Rectal smooth muscle tissue (tissue), 1 donor: ENCODE data around the gene NINJ2.

Source experiments
- H3K27ac ChIP-seq: one replicate; pipeline ENCODE4 v1.7.0; 2013; ENCODE audit warnings: low read depth, low read length, inconsistent platforms
- H3K27me3 ChIP-seq: one replicate; pipeline ENCODE4 v1.7.0; 2013; ENCODE audit warnings: low read length; ENCODE audit not compliant: control insufficient read depth, insufficient read depth
- H3K36me3 ChIP-seq: one replicate; pipeline ENCODE4 v1.7.0; 2013; ENCODE audit warnings: low read length; ENCODE audit not compliant: control insufficient read depth, insufficient read depth
- H3K4me1 ChIP-seq: one replicate; pipeline ENCODE4 v1.7.0; 2013; ENCODE audit warnings: low read length; ENCODE audit not compliant: control insufficient read depth, insufficient read depth
- H3K4me3 ChIP-seq: one replicate; pipeline ENCODE4 v1.7.0; 2013; ENCODE audit warnings: low read length
- H3K9ac ChIP-seq: one replicate; pipeline ENCODE4 v1.7.0; 2013; ENCODE audit warnings: low read length

The NINJ2 gene

GRCh38 chr12:599756-600155, 63.5 kb downstream of the NINJ2 start:
- Histone ChIP-seq H3K27me3 (no peaks in the 10 kb centered on the region), H3K9ac (no peak overlapping the region), H3K36me3 (no peaks in the 10 kb centered on the region), H3K27ac (no peak overlapping the region), H3K4me3 (no peak overlapping the region), H3K4me1 (no peaks in the 10 kb centered on the region)

- Histone ChIP-seq H3K4me1 (no peaks in the 10 kb centered on the region), H3K36me3 (no peaks in the 10 kb centered on the region), H3K4me3 (no peak overlapping the region), H3K9ac (no peak overlapping the region), H3K27me3 (no peaks in the 10 kb centered on the region), H3K27ac (no peak overlapping the region)
Observed at GRCh38 chr12:597926-598568, 65.2 kb downstream of the NINJ2 start.

GRCh38 chr12:593396-594270, 69.6 kb downstream of the NINJ2 start:
- Histone ChIP-seq H3K4me1 (no peaks in the 10 kb centered on the region), H3K27me3 (no peaks in the 10 kb centered on the region), H3K27ac (no peak overlapping the region), H3K36me3 (no peaks in the 10 kb centered on the region), H3K9ac (no peak overlapping the region), H3K4me3 (no peak overlapping the region)

- Histone ChIP-seq H3K4me1 (no peaks in the 10 kb centered on the region), H3K27ac (no peak overlapping the region), H3K9ac (no peak overlapping the region), H3K4me3 (no peak overlapping the region), H3K36me3 (no peaks in the 10 kb centered on the region), H3K27me3 (no peaks in the 10 kb centered on the region)
Observed at GRCh38 chr12:592024-592505, 71.2 kb downstream of the NINJ2 start.

- Histone ChIP-seq H3K27me3 (no peaks in the 10 kb centered on the region), H3K9ac (no peak overlapping the region), H3K4me3 (no peak overlapping the region), H3K36me3 (no peaks in the 10 kb centered on the region), H3K27ac (no peak overlapping the region), H3K4me1 (no peaks in the 10 kb centered on the region)
Observed at GRCh38 chr12:591167-592023, 71.8 kb downstream of the NINJ2 start.

GRCh38 chr12:590206-590750, 73.0 kb downstream of the NINJ2 start:
- Histone ChIP-seq H3K4me3 (no peak overlapping the region), H3K36me3 (no peaks in the 10 kb centered on the region), H3K27me3 (no peaks in the 10 kb centered on the region), H3K27ac (no peak overlapping the region), H3K4me1 (no peaks in the 10 kb centered on the region), H3K9ac (no peak overlapping the region)

GRCh38 chr12:588646-589045, 74.6 kb downstream of the NINJ2 start:
- Histone ChIP-seq H3K36me3 (no peaks in the 10 kb centered on the region), H3K27me3 (no peaks in the 10 kb centered on the region), H3K9ac (no peak overlapping the region), H3K4me3 (no peak overlapping the region), H3K4me1 (no peaks in the 10 kb centered on the region), H3K27ac (no peak overlapping the region)

GRCh38 chr12:588024-588322, 75.3 kb downstream of the NINJ2 start:
- Histone ChIP-seq H3K4me1 (no peaks in the 10 kb centered on the region), H3K27ac (no peak overlapping the region), H3K27me3 (no peaks in the 10 kb centered on the region)

GRCh38 chr12:587132-588023, 75.9 kb downstream of the NINJ2 start:
- no peaks in the 10 kb centered on the region for H3K36me3 ChIP-seq
- no peak overlapping the region for H3K9ac ChIP-seq
- H3K4me1 ChIP-seq: no peaks in the 10 kb centered on the region
- H3K4me3 ChIP-seq: no peak overlapping the region
- no peaks in the 10 kb centered on the region for H3K27me3 ChIP-seq
- H3K27ac ChIP-seq: no peak overlapping the region

More at GRCh38 chr12:588024-588322, 75.3 kb downstream of the NINJ2 start:
- no peak overlapping the region for H3K4me3 ChIP-seq
- no peak overlapping the region for H3K9ac ChIP-seq
- no peaks in the 10 kb centered on the region for H3K36me3 ChIP-seq

- Histone ChIP-seq H3K27ac (no peak overlapping the region), H3K9ac (no peak overlapping the region), H3K36me3 (no peaks in the 10 kb centered on the region), H3K4me1 (no peaks in the 10 kb centered on the region), H3K27me3 (no peaks in the 10 kb centered on the region), H3K4me3 (no peak overlapping the region)
Observed at GRCh38 chr12:586318-587071, 76.8 kb downstream of the NINJ2 start.
